Suppressor macrophage treated with lipopolysaccharide for 1 hour (primary cell): ENCODE data around the gene SETD1B.

ENCODE experiments used
- DNase-seq, 3 donors: peaks; one replicate each; pipeline ENCODE4 v3.0.0-alpha.2; 2020 to 2022

The SETD1B gene

GRCh38 chr12:121810234-121810817 lies 6.5 kb downstream of the SETD1B start:
- no peak for DNase-seq

GRCh38 chr12:121810833-121811433 lies 7.1 kb downstream of the SETD1B start:
- no peak for DNase-seq

- DNase-seq, result peak; percentile 77 to 92 (median 86)
Observed at GRCh38 chr12:121811434-121812319, 7.9 kb downstream of the SETD1B start.

- peak; percentile 67 to 87 (median 73) for DNase-seq
Observed at GRCh38 chr12:121812320-121812871, 8.6 kb downstream of the SETD1B start.

- DNase-seq, result peak in 1 of 3 donors; percentile 38
Observed at GRCh38 chr12:121812921-121813896, 9.4 kb downstream of the SETD1B start.

- DNase-seq, result no peak
Observed at GRCh38 chr12:121813951-121814350, 10.1 kb downstream of the SETD1B start.

- DNase-seq, result no peak
Observed at GRCh38 chr12:121814429-121815119, 10.8 kb downstream of the SETD1B start.

GRCh38 chr12:121815263-121815662 lies 11.5 kb downstream of the SETD1B start:
- no peak for DNase-seq

GRCh38 chr12:121816925-121817647 lies 13.3 kb downstream of the SETD1B start:
- DNase-seq, result no peak

GRCh38 chr12:121817648-121818043 lies 13.8 kb downstream of the SETD1B start:
- DNase-seq, result no peak

GRCh38 chr12:121819212-121819949 lies 15.6 kb downstream of the SETD1B start:
- DNase-seq, result no peak

- no peak for DNase-seq
Observed at GRCh38 chr12:121820056-121820455, 16.2 kb downstream of the SETD1B start.

GRCh38 chr12:121822393-121823100 lies 18.7 kb downstream of the SETD1B start:
- DNase-seq, result no peak

GRCh38 chr12:121823101-121823726 lies 19.4 kb downstream of the SETD1B start:
- DNase-seq, result peak in 1 of 3 donors; percentile 29

- no peak for DNase-seq
Observed at GRCh38 chr12:121823727-121824115, 19.9 kb downstream of the SETD1B start.

- no peak for DNase-seq
Observed at GRCh38 chr12:121825041-121825523, 21.3 kb downstream of the SETD1B start.

GRCh38 chr12:121826318-121827150 lies 22.7 kb downstream of the SETD1B start:
- DNase-seq, result no peak
